OCI-LY1 (cell line): Measurements from ENCODE around the gene PARP3.

Source experiments
- H2AFZ ChIP-seq: fragments of 200-600 bp; sonication (generic), shearing (Covaris generic); 2 replicates; pipeline ENCODE4 v1.6.0; 2014; ENCODE audit warnings: antibody characterized with exemption, mild to moderate bottlenecking, low read length
- H3F3A ChIP-seq: fragments of 200-600 bp; sonication (generic), shearing (Covaris generic); 2 replicates; pipeline ENCODE4 v1.6.0; 2014; ENCODE audit warnings: mild to moderate bottlenecking, antibody characterized with exemption, low read length, moderate library complexity; ENCODE audit not compliant: insufficient read depth
- H3K27ac ChIP-seq: fragments of 200-600 bp; sonication (generic); 2 replicates; pipeline ENCODE4 v1.5.1; 2014; ENCODE audit warnings: low read length, mixed run types, mild to moderate bottlenecking, low read depth; ENCODE audit not compliant: poor library complexity, severe bottlenecking
- H3K27me3 ChIP-seq: fragments of 200-600 bp; sonication (generic); 2 replicates; pipeline ENCODE4 v1.6.0; 2014; ENCODE audit warnings: antibody characterized with exemption, mild to moderate bottlenecking, low read length, moderate library complexity; ENCODE audit not compliant: insufficient read depth
- H3K36me3 ChIP-seq: fragments of 200-600 bp; sonication (generic); 2 replicates; pipeline ENCODE4 v1.6.1; 2014; ENCODE audit warnings: mild to moderate bottlenecking, antibody characterized with exemption, low read length, moderate library complexity, mixed read lengths; ENCODE audit not compliant: insufficient read depth
- H3K4me1 ChIP-seq: fragments of 200-600 bp; sonication (generic); 2 replicates; pipeline ENCODE4 v1.5.1; 2014; ENCODE audit warnings: mild to moderate bottlenecking, low read length, moderate library complexity; ENCODE audit not compliant: insufficient read depth, severe bottlenecking
- H3K4me2 ChIP-seq: fragments of 200-600 bp; sonication (generic), shearing (Covaris generic); 2 replicates; pipeline ENCODE4 v1.6.1; 2014; ENCODE audit warnings: low read length
- H3K4me3 ChIP-seq: fragments of 200-600 bp; sonication (generic); 2 replicates; pipeline ENCODE4 v1.5.1; 2014; ENCODE audit warnings: low read length, low read depth, mild to moderate bottlenecking, mixed read lengths; ENCODE audit not compliant: poor library complexity, severe bottlenecking
- H3K79me2 ChIP-seq: fragments of 200-600 bp; shearing (Covaris generic); 2 replicates; pipeline ENCODE4 v1.6.1; 2016; ENCODE audit warnings: mixed run types, low read length, mixed read lengths; ENCODE audit not compliant: insufficient read depth
- H3K9ac ChIP-seq: fragments of 200-600 bp; sonication (generic), shearing (Covaris generic); 2 replicates; pipeline ENCODE4 v1.6.1; 2014; ENCODE audit warnings: mild to moderate bottlenecking, low read length, mixed read lengths
- H3K9me2 ChIP-seq: fragments of 200-600 bp; sonication (generic), shearing (Covaris generic); 2 replicates; pipeline ENCODE4 v1.6.1; 2014; ENCODE audit warnings: low read depth, mild to moderate bottlenecking, low read length, mixed read lengths
- H3K9me3 ChIP-seq: fragments of 200-600 bp; shearing (Covaris generic); 2 replicates; pipeline ENCODE4 v1.6.1; 2014; ENCODE audit warnings: low read length, mixed read lengths
- H4K20me1 ChIP-seq: fragments of 200-600 bp; sonication (generic), shearing (Covaris generic); 2 replicates; pipeline ENCODE4 v1.6.0; 2016; ENCODE audit warnings: mild to moderate bottlenecking, low read length; ENCODE audit not compliant: insufficient read depth
- EZH2 ChIP-seq: fragments of 200-600 bp; sonication (generic), shearing (Covaris generic); IDR thresholded peaks from 2 replicates; pipeline ENCODE4 v1.8.0; 2017; ENCODE audit warnings: borderline replicate concordance, mixed run types, mild to moderate bottlenecking, antibody characterized with exemption, low read length, moderate library complexity, mixed read lengths
- TF ChIP-seq, protein P1 (sequence below): fragments of 200-600 bp; sonication (generic), shearing (Covaris generic); IDR thresholded peaks from 2 replicates; pipeline ENCODE4 v1.5.1; 2017; ENCODE audit warnings: mild to moderate bottlenecking, antibody characterized with exemption, low read length, moderate library complexity, mixed read lengths

PARP3 gene

DNA sequence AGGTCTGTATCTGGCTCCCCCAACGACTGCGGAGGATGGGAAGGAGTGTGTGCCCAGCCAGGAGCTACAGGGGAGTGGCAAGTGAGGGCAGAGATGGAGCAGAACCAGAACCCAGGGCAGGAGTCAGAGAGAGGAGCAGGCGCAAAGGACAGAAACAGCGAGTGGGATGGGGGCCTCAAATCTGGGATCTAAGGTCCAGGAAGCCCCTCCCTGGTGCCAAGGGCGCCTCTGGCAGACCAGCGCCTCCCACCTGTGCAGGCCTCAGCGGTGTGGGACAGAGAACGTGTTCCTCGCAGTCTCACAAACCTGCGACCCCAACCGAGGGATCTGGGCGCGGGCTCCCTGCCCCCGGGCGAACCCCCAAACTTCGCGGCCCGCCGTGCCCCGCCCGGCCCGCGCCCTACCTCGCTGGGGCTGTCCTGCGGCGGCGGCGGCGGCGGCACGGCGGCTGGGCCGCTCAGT lies 24.8 kb downstream of the PARP3 start:
- Histone ChIP-seq H3K9me3 (no peaks in the 10 kb centered on the region), H3K4me3 (peak overlapping the region; percentile 45), H2AFZ (no peak overlapping the region), H3K27me3 (no peaks in the 10 kb centered on the region), H3K9me2 (no peaks in the 10 kb centered on the region), H4K20me1 (no peaks in the 10 kb centered on the region), H3K27ac (no peak overlapping the region), H3K4me2 (peak overlapping the region; percentile 67), H3K4me1 (peaks cover 11% of the 10 kb centered on the region), H3K79me2 (no peaks in the 10 kb centered on the region), H3F3A (no peaks in the 10 kb centered on the region), H3K36me3 (peaks cover 26% of the 10 kb centered on the region), H3K9ac (peak overlapping the region; percentile 45; the same call in 1 of the 2 replicates)
- TF ChIP-seq EZH2, result no peak
- TF ChIP-seq, protein P1, sequence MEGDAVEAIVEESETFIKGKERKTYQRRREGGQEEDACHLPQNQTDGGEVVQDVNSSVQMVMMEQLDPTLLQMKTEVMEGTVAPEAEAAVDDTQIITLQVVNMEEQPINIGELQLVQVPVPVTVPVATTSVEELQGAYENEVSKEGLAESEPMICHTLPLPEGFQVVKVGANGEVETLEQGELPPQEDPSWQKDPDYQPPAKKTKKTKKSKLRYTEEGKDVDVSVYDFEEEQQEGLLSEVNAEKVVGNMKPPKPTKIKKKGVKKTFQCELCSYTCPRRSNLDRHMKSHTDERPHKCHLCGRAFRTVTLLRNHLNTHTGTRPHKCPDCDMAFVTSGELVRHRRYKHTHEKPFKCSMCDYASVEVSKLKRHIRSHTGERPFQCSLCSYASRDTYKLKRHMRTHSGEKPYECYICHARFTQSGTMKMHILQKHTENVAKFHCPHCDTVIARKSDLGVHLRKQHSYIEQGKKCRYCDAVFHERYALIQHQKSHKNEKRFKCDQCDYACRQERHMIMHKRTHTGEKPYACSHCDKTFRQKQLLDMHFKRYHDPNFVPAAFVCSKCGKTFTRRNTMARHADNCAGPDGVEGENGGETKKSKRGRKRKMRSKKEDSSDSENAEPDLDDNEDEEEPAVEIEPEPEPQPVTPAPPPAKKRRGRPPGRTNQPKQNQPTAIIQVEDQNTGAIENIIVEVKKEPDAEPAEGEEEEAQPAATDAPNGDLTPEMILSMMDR, result no peak

DNA sequence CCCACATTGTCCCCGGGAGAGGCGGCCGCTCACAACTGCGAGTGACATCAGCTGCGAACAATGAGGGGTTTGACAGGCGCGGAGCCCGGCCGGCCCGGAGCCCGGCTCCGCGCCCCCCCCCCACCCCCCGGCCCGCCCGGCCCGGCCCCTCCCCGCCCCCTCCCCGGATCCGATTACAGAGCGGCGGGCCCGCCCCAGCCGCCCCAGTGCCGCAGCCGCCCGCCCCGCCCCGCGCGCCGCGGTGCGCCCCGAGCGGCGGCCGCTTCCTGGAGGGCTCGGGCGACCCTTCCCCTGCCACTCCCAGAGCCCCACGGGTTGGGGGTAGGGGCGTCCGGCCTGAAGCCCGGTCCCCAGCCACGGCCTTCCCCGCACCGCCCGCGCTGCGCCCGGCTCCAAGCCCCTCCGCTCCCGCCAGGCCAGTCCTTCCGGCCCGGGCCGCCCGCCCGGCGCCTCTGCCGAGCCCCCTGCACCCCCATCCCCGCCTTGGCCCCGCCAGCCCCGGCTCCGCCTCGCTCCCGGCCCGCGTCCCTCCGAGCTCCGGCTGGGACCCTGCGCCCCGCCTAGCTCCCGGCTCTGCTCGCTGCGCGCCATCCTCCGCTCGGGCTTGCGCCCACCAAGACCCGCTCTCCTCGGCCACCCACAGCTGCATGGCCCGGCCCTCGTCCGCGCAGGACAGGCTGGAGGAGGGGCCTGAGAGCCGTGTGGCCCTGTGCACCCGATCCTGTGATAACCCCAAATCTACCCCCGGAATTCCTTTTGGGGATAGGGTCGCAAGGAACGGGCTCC lies 25.4 kb downstream of the PARP3 start, which contains the start of gene PCBP4:
PCBP4 (minus strand) TSS at position 71 of the 786 bp plus-strand sequence. CDS start 6,214 bp downstream, outside the sequence.
- no peak within 1 kb of the TSS for H2AFZ ChIP-seq
- no peak for TF ChIP-seq EZH2
- TF ChIP-seq, protein P1, result no peak
- H4K20me1 ChIP-seq, result no peaks in the 10 kb centered on the region
- peaks cover 11% of the 10 kb centered on the region for H3K4me1 ChIP-seq
- no peaks in the 10 kb centered on the region for H3K9me2 ChIP-seq
- H3K27me3 ChIP-seq, result no peaks in the 10 kb centered on the region
- peak within 1 kb of the TSS; percentile 54 for H3K4me3 ChIP-seq
- H3K9ac ChIP-seq, result peak within 1 kb of the TSS; percentile 47; the same call in 1 of the 2 replicates
- peaks cover 26% of the 10 kb centered on the region for H3K36me3 ChIP-seq
- H3K9me3 ChIP-seq, result no peaks in the 10 kb centered on the region
- no peak within 1 kb of the TSS for H3K27ac ChIP-seq
- peak within 1 kb of the TSS; percentile 78 for H3K4me2 ChIP-seq
- no peaks in the 10 kb centered on the region for H3K79me2 ChIP-seq
- H3F3A ChIP-seq, result no peaks in the 10 kb centered on the region

DNA sequence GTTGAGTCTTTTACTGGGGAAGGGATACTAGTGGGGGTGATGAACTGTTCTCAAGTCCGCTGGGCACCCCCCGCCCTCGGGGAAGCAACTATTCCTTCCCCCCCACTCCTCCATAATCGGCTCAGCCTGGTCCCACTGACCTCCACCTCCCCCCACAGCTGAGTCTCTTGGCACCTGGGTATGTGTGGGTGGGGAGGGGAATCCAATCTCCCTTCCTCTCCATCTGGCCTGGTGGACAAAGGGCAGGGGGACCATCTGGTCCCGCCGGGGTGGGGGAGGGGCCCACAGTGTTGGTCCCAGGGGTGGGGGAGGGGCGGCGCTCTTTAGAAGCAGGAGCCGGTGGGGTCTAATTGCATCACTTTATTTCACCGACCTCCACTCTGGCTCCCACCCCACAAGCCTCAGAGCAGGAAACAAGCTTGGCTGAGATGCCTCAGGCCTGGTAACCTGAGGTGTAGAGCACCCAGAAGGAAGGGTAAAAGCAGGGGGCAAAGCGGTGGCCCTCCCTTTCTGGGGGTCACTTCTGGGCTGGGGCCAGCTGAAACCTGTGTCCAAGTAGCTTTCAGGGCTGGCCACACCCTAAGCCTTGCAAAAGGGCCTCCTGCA lies 26.1 kb downstream of the PARP3 start:
- H3K9me2 ChIP-seq, result no peaks in the 10 kb centered on the region
- H3K4me1 ChIP-seq, result peaks cover 11% of the 10 kb centered on the region
- H3K27me3 ChIP-seq, result no peaks in the 10 kb centered on the region
- H3K36me3 ChIP-seq, result peaks cover 26% of the 10 kb centered on the region
- H3K79me2 ChIP-seq, result no peaks in the 10 kb centered on the region
- no peak overlapping the region for H3K27ac ChIP-seq
- peak overlapping the region; percentile 54 for H3K4me3 ChIP-seq
- peak overlapping the region; percentile 78 for H3K4me2 ChIP-seq
- H2AFZ ChIP-seq, result no peak overlapping the region
- no peaks in the 10 kb centered on the region for H3K9me3 ChIP-seq
- no peaks in the 10 kb centered on the region for H4K20me1 ChIP-seq
- H3F3A ChIP-seq, result no peaks in the 10 kb centered on the region
- H3K9ac ChIP-seq, result peak overlapping the region; percentile 47; the same call in 1 of the 2 replicates
- TF ChIP-seq EZH2, result no peak
- TF ChIP-seq, protein P1, result no peak
